ENCODE data around the gene SLC35F6. TPM values are rescaled to one million over a fixed set of nuclear protein-coding genes. Genes with fewer than 3 reads are reported as not detected.
"Not testable (repeated sequence)": the region's sequence is repeated elsewhere in the genome, so short reads cannot be mapped to it uniquely, and the experiment has no call there.

SLC35F6 gene
- polyA plus RNA-seq, 1 donor: 9.0 TPM

- DNase-seq: no peak
Measured at GRCh38 chr2:26731714-26732113, 32.4 kb upstream of the SLC35F6 start.

- DNase-seq: no peak
Measured at GRCh38 chr2:26732446-26732845, 31.6 kb upstream of the SLC35F6 start.

DNA sequence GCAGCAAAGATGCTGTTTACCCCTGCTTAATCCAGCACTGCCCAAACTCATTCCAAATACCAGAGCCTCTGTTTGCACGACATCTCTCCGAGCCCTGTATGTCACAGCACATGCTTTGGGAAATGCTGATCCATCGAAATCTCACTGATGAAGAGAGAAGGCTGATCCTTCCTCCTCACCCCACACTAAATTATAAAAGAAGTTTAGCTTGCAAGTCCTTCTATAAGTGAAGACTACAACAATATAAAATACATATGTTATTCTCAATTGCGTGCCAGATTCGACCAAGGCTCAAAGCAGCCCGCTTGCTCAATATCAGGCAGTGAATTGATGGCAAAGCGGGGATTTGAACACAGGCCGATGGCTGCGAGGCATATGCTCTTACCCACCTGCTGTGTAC is 30.7 kb upstream of the SLC35F6 start:
- no peak for DNase-seq

GRCh38 chr2:26735097-26735496 is 29.0 kb upstream of the SLC35F6 start:
- DNase-seq: no peak

- no peak for DNase-seq
Measured at GRCh38 chr2:26735883-26736588, 28.0 kb upstream of the SLC35F6 start.

DNA sequence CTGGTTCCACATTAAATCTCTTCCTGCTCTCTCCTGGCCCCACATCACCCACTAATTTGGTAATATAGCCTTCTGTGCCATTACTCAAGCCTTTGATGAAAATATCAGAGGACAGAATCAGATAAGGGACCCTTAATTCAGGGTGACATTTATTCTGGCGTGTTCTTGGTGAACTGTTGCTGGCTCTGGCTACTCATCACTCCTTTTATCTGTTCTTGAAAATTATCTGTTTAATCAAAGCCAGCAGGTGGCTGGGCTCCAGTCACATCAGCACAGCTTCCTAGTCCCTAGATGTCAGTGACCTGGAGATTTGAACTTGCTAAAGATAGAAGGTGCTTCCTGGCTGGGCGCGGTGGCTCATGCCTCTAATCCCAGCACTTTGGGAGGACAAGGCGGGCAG is 26.9 kb upstream of the SLC35F6 start:
- no peak for DNase-seq

DNA sequence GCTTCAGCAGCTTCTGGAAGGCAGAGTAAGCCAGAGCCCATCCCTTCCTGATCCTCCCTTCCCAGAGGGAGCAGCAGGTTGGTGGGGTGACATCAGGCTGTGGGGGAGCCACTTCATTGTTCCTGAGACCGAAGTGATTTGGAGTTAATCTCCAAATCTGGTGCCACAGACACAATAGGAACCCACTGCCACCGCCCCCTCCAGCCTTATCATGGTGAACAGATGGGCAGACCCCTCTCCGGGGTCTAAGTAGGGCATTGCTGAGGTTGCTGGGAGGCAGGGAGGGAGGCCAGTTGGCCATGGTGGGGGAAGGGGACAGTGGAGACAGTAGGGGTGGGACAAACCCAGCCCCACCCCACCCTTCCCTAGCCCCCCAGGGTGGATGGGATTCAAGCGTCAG is 25.6 kb upstream of the SLC35F6 start:
- DNase-seq: no peak

DNA sequence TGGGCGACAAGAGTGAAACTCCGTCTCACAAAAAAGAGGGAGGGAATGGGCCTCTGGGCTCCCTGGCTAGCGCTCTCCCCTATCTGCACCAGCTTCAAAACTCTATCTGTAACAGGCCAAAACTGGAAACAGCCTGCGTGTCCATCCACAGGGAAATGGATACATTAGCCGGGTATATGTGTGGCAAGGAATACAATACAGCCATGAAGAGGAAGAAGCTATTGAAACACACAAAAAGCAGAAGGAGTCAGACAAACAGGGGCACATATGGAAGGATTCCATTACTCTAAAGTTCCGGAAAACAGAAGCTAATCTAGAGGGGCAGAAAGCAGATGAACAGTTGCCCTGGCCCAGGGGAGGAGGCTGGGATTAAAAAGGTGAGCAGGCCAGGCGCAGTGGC is 24.6 kb upstream of the SLC35F6 start:
- no peak for DNase-seq

DNA sequence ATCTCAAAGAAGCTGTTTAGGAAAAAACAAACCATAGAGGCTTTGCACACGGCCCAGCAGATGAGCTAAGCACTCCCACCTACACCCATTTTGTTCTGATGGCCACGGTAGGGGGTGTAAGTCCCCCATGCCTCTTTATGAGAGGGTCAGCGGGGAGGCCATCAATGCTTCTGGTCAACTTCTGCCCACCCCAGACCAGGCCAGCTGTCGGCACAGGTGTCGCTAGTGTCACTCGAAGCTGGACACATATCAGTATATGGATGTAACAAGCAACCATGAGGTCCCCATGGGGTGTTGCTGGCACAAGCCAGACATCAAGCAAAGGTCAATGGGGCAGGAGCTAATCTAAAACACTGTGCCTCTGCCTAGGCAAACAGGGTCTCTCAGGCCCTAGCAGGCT is 23.7 kb upstream of the SLC35F6 start:
- DNase-seq: no peak

DNA sequence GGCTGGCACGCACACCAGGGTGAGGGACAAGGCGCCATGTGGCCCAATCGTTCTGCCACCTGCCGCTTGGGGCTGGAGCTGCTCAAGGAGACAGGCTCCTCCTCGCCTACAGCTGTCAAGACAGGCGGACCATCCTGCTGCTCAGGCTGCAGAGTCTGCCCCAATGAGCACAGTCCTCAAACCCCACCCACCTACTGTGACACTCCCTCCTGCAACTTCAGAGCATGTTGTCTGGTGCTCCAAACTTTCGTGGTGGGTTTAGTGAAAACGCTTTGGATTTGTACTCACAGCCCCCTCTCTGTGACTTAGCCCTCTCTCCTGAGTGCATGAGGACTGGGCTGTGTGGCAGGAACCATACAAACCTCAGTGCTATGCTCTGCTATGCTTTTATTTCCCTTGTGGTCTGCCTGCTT is 23.2 kb upstream of the SLC35F6 start:
- no peak for DNase-seq

DNA sequence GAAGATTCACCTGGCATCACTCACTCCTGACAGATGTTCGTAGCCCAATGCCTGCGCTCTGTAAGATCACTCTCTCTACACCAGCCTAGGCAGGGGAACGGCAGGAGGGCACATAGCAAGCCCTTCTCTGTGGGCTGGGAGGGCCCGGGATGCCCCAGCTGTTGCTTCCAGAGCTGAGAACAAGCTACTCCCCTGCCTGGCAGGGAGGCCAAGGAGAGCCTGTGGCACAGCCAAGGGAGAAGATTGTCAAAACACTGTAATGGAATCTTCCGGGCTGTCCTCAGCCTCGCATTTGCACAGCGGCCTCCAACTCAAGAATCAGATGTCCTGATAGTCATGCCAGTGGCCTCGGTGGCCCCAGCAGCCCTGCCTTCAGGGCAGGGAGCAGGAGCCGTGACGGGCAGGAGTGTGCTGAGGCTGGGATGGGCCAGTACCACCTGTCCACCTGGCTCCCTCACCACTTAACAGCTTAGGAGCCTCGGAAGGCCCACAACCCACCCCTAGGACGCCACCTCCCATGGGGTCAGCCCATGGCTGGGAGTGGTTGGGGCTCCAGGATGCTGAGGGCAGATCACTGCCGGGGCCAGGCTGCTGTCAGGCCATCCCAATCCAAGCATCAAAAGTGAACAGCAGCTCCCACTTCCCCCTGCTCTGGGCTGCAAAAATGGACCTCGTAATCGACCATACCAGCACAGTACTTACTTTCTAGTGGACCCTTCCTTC is 21.9 kb upstream of the SLC35F6 start:
- DNase-seq: no peak

GRCh38 chr2:26743852-26744251 is 20.2 kb upstream of the SLC35F6 start:
- DNase-seq: no peak

DNA sequence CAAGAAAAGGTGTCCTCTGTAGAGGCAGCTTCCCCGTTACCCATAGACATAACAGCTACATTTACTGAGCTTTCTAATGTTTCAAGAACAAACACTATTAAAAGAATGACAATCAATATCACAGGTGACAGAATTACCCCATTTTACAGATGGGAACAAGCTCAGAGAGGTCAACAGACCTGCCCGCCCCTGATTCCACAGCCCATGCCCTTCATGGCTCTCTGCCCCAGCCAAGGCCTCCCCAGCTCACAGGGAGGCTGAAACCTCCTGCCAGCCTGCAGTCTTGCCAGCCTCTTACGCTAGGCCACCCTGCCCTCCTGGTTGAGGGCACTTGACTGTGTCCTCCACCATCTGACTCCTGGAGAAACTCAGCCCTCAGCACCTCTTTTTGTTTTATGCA is 19.1 kb upstream of the SLC35F6 start:
- no peak for DNase-seq

DNA sequence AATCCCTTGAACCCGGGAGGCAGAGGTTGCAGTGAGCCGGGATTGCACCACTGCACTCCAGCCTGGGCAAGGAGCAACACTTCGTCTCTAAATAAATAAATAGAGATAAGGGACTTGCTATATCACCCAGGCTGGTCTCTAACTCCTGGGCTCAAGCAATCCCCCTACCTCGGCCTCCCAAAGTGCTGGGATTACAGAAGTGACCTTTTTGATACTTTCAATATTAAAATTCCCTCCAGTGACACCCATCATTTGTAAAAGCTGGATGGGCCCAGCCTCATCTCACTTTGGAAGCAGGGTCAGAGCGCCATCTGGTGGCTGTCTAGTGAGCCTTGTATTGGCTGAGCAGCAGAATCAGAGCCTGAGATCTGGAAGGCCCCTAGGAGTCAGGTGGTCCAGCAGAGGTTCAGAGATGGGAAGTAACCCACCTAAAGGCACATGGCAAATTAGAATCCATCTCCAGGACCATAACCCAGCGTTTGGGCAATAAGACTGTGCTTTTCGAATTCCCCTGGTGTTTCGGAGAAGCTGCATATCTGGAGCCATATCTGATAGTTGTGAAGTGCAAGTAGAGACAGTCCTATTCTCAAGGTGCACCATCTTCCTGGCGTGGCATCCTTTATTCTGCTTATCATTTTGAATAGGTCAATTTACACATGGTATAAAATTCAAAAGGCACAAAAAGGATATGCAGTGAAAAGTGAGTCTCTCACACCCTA is 18.3 kb upstream of the SLC35F6 start:
- DNase-seq: peak; percentile 70

GRCh38 chr2:26746934-26747333 is 17.1 kb upstream of the SLC35F6 start:
- no peak for DNase-seq

- not testable (repeated sequence) for DNase-seq
Measured at GRCh38 chr2:26749787-26750420, 14.2 kb upstream of the SLC35F6 start.

- not testable (repeated sequence) for DNase-seq
Measured at GRCh38 chr2:26750467-26750866, 13.6 kb upstream of the SLC35F6 start.

DNA sequence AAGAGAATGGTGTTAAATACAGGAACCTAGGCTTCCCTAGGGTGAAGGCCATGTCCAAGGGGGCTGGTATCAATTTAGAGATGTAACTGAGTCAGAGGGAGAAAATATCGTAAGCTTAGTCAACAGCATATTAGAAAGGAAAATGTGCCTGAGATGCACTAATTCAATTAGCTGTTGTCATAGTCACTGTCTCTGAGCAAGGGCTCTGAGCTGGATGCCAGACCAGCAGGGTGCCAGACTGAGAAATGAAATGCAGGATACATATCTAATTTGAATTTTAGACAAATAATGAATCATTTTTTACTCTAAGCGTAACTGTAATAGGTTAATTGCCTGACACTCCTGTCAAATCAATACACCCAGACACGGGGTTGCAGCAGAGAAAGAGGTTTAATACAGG is 11.4 kb upstream of the SLC35F6 start:
- no peak for DNase-seq

- no peak for DNase-seq
Measured at GRCh38 chr2:26754539-26754938, 9.5 kb upstream of the SLC35F6 start.

- no peak for DNase-seq
Measured at GRCh38 chr2:26754972-26755670, 9.0 kb upstream of the SLC35F6 start.

- no peak for DNase-seq
Measured at GRCh38 chr2:26756337-26756736, 7.7 kb upstream of the SLC35F6 start.
